Neuron (in vitro differentiated cells): ENCODE data around the gene ACAA2.
"Not testable (repeated sequence)": the region's sequence is repeated elsewhere in the genome, so short reads cannot be mapped to it uniquely, and the experiment has no call there.

Experiments used
- H2AFZ ChIP-seq: one replicate; pipeline ENCODE4 v1.6.1; 2013; ENCODE audit warnings: low read depth, mild to moderate bottlenecking, inconsistent platforms, low read length, moderate library complexity
- H3K27me3 ChIP-seq: one replicate; pipeline ENCODE4 v1.6.1; 2013; ENCODE audit warnings: low read length; ENCODE audit not compliant: insufficient read depth
- H3K36me3 ChIP-seq: one replicate; pipeline ENCODE4 v1.6.1; 2013; ENCODE audit warnings: low read length; ENCODE audit not compliant: insufficient read depth
- H3K4me1 ChIP-seq: one replicate; pipeline ENCODE4 v1.6.1; 2013; ENCODE audit warnings: low read length; ENCODE audit not compliant: insufficient read depth
- H3K4me3 ChIP-seq: 2 replicates; pipeline ENCODE4 v1.5.1; 2013; ENCODE audit warnings: mild to moderate bottlenecking, low read length, moderate library complexity
- H3K9me3 ChIP-seq: one replicate; pipeline ENCODE4 v1.6.1; 2013; ENCODE audit warnings: low read length

ACAA2 gene

DNA sequence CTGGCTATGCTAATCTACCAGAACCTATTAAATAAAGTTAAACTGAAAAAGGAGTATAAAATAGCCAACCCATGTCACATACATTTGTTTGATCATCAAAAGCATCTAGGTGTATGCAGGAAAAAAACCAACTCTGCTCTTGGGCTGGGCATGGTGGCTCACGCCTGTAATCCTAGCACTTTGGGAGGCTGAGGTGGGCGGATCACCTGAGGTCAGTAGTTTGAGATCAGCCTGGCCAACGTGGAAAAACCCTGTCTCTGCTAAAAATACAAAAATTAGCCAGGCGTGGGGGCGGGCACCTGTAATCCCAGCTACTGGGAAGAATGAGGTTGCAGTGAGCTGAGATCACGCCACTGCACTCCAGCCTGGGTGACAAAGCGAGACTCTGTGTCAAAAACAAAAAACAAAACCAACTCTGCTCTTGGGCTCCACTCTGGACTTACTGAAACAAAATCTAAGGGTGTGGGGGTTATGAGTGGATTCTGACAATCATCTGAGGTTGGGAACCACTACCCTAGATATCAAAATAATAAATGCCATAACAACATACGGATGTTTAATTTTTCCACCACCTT, 23.7 kb downstream of the ACAA2 start:
- H3K9me3 ChIP-seq, H3K4me1 ChIP-seq, H3K27me3 ChIP-seq, H2AFZ ChIP-seq, H3K4me3 ChIP-seq: not testable (repeated sequence)
- H3K36me3 ChIP-seq: peaks cover 80% of the 10 kb centered on the region

DNA sequence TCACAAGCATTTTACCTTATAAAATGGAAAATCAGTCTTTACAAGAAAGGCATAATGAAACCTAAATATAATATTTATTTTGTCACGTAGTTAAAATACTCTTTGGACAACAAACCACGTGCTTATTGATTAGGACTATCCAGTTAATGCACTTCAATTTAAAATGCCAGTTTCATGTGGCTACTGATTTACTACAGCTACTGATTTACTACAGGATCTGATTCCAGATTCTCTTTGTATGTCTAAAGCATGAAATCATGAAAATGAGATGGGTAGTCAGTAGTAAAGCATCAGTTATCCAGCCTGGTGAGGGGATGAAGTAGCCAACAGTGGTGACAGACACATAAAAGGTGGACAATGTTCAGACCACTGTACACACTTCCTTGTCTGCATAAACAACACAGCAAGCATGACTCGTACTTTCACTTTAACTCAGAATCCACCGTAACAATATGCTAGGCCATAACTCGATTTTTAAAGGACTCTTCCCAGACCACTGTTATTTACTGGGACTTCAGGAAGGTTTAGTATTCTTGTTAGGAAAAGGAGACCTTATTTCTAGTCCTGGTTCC, 24.9 kb downstream of the ACAA2 start:
- Histone ChIP-seq H3K9me3 (no peaks in the 10 kb centered on the region), H3K4me1 (no peaks in the 10 kb centered on the region), H3K36me3 (peaks cover 80% of the 10 kb centered on the region), H3K4me3 (no peak overlapping the region), H3K27me3 (no peaks in the 10 kb centered on the region), H2AFZ (no peak overlapping the region)

DNA sequence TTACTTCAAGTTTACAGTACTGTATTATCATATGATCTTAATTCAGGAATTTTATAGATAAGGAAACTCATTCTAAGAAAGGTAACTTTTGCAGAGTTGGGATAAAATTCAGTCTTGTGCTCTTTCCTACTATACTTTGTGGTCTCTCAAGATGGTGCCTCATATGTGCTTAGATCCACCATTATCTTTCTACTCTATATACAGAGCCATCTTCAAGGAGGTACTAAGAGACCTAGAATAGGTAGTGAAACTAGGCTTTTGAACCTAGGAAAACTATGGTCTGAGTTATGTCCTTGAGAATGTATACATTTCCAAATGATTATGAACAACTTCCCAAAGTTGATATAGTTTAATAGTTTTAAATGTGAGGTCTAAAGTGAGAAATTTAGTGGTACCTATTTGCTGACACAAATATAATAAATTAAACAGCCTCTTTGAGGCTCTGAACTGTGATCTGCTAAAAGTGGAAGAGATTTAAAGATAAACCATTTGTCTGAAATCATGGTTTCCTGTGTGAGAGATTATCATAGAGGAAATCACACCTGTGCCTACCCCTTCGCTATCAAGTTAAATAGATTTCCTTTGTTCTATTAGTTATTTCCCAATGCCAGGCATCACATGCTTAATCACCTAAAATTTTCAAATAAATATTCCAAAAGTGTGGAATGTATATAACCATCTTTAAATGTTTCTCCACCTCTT, 27.2 kb downstream of the ACAA2 start:
- H3K9me3 ChIP-seq: no peaks in the 10 kb centered on the region
- H2AFZ ChIP-seq: no peak overlapping the region
- H3K36me3 ChIP-seq: peaks cover 82% of the 10 kb centered on the region
- no peak overlapping the region for H3K4me3 ChIP-seq
- no peaks in the 10 kb centered on the region for H3K27me3 ChIP-seq
- H3K4me1 ChIP-seq: no peaks in the 10 kb centered on the region

DNA sequence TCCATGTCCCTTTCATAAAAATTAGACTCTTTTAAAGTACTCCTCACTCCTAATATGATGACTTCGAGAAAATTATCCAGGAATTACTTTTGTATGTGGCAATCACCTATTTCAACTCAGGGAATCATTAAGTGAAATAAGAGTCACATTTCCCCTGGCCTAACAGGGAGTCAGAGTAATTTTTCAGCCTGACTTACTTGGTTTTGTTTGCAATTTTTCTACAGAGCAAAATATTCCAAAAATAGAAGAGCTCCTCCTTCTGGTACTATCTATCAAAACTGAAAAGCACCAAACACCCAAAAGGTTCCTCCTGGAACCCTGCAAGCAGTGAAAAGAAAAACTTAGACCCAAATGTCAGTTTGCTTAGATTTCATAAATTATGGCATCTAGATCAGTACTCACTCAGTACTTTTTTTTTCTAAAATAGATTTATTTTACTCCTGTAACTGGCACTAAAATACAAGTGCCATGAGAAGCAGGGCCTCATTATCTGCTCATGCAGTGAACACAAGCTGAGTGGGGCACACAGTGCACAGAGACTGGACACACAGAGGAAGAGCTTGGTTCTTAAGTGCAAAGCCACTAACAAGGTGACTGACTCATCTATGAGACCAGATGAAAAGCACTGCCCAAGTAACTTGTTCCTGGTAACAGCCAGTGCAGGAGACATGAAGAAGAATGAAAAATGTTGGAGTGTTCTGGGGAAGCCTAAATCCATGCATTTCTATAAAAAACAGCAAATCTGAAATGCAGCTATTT, 28.7 kb downstream of the ACAA2 start:
- H3K4me1 ChIP-seq: no peaks in the 10 kb centered on the region
- H3K36me3 ChIP-seq: peaks cover 81% of the 10 kb centered on the region
- H2AFZ ChIP-seq: no peak overlapping the region
- no peaks in the 10 kb centered on the region for H3K27me3 ChIP-seq
- no peak overlapping the region for H3K4me3 ChIP-seq
- H3K9me3 ChIP-seq: peaks cover 4% of the 10 kb centered on the region

DNA sequence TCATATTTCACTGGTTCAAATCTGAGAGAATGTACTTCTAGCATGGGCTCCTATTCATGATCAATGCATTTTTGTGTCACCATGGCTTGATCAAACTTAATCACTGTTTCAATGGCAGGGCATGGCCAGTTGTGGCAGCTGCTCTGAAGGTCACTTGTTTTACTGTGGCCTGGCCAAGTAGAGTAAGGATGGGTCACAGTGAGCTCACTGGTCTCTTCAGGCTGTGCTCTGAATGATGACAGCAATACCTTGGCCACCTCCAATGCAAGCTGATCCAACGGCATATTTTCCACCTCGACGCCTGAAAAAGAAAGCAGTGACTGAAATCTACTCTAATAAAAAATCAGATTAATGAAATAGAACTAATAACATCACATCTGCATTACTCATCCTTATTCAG, 29.7 kb downstream of the ACAA2 start:
- not testable (repeated sequence) for H3K4me3 ChIP-seq, H3K9me3 ChIP-seq, H2AFZ ChIP-seq, H3K27me3 ChIP-seq, H3K4me1 ChIP-seq
- peaks cover 74% of the 10 kb centered on the region for H3K36me3 ChIP-seq

DNA sequence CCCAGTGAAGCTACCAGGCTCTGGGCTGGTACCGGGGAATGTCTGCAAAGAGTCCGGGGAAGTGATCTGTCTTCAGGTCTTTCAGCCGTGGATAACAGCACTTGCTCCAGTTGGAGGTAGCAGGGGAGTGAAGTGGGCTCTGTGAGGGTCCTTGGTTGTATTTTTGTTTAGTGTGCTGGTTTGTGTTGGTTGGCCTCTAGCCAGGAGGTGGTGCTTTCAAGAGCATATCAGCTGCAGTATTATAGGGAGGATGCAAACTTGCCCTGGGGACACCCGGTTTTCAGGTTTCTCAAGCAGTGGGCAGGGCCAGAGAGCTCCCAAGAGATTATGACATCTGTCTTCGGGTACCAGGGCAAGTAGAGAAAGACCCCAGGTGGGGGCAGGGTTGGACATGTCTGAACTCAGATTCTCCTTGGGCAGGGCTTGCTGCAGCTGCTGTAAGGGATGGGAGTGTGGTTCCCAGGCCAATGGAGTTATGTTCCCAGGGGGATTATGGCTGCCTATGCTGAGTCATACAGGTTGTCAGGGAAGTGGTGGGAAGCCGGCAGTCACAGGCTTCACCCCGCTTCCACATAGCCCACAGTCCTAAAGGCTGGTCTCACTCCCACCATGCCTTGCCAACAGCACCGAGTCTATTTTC, 34.4 kb downstream of the ACAA2 start:
- H3K4me1 ChIP-seq: no peaks in the 10 kb centered on the region
- peaks cover 39% of the 10 kb centered on the region for H3K36me3 ChIP-seq
- H3K9me3 ChIP-seq: peaks cover 9% of the 10 kb centered on the region
- no peak overlapping the region for H3K4me3 ChIP-seq
- no peak overlapping the region for H2AFZ ChIP-seq
- no peaks in the 10 kb centered on the region for H3K27me3 ChIP-seq

- peaks cover 11% of the 10 kb centered on the region for H3K4me1 ChIP-seq
- H3K36me3 ChIP-seq: no peaks in the 10 kb centered on the region
- H2AFZ ChIP-seq: no peak overlapping the region
- H3K9me3 ChIP-seq: no peaks in the 10 kb centered on the region
- H3K27me3 ChIP-seq: no peaks in the 10 kb centered on the region
- H3K4me3 ChIP-seq: no peak overlapping the region
These were observed 44.1 kb downstream of the ACAA2 start for GRCh38 chr18:49769047-49769728.

DNA sequence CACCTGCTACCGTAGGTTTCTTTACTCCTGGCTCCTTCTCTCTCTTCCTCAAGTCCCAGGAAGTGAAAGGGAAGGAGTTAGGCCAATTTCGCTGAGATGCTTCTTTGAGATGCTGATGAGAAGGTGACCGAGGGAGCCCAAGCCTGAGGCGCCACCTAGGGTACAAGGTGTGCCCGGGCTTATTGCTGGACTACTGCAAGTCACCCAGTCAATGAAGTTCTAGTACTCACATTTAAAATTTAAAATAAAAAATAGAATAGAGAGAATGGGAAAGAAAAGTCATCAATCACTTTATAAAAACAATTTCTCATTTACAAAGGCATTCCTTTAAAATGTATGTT, 45.3 kb downstream of the ACAA2 start:
- H2AFZ ChIP-seq: no peak overlapping the region
- H3K9me3 ChIP-seq: no peaks in the 10 kb centered on the region
- no peak overlapping the region for H3K4me3 ChIP-seq
- H3K36me3 ChIP-seq: no peaks in the 10 kb centered on the region
- peaks cover 11% of the 10 kb centered on the region for H3K4me1 ChIP-seq
- H3K27me3 ChIP-seq: no peaks in the 10 kb centered on the region

GRCh38 chr18:49767111-49768050, 46.0 kb downstream of the ACAA2 start:
- Histone ChIP-seq H3K4me1 (peaks cover 11% of the 10 kb centered on the region), H3K4me3 (no peak overlapping the region), H2AFZ (no peak overlapping the region), H3K27me3 (no peaks in the 10 kb centered on the region), H3K9me3 (no peaks in the 10 kb centered on the region), H3K36me3 (no peaks in the 10 kb centered on the region)

DNA sequence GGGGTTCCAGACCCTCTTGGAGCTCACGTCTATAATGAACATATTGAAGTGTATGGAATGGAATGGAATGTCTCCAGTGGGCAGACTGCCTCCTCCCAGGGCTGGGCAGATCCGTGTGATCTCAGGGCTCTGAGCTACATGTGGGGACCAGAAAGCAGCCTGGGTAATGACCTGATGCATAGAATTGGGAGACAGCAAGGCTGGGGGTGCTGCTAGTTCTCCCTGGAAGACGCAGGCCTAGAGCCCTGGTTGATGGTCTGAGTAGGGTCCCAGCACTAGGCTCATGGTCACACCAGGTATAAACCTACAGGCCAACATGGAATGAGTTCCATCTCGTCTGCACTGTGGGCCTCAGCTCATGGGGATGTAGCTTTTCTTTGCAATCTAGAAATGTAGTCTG, 46.7 kb downstream of the ACAA2 start:
- Histone ChIP-seq H3K9me3 (no peaks in the 10 kb centered on the region), H3K4me3 (no peak overlapping the region), H3K4me1 (peaks cover 11% of the 10 kb centered on the region), H2AFZ (no peak overlapping the region), H3K27me3 (no peaks in the 10 kb centered on the region), H3K36me3 (no peaks in the 10 kb centered on the region)

DNA sequence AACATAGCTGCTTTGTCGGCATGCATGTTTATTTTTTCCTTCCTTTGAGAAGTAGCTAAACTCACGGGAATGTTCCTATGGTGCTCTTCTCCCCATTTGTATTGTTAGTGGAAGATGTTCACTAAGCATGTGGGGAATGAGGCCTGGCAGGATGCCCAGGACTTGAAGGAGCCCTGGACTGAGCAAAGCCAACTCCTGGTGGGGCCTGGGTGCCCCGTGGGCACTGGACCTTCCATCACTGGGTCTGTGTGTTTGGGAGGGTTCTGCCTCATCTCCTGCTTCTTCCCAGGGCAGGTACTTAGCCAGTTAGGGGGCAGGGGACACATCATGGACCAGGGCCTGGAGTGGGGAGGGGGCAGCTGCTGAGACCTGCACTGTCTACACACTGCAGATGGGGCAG, 49.3 kb downstream of the ACAA2 start:
- Histone ChIP-seq H3K4me1 (peaks cover 11% of the 10 kb centered on the region), H3K36me3 (no peaks in the 10 kb centered on the region), H3K27me3 (no peaks in the 10 kb centered on the region), H3K4me3 (no peak overlapping the region), H3K9me3 (no peaks in the 10 kb centered on the region), H2AFZ (no peak overlapping the region)

DNA sequence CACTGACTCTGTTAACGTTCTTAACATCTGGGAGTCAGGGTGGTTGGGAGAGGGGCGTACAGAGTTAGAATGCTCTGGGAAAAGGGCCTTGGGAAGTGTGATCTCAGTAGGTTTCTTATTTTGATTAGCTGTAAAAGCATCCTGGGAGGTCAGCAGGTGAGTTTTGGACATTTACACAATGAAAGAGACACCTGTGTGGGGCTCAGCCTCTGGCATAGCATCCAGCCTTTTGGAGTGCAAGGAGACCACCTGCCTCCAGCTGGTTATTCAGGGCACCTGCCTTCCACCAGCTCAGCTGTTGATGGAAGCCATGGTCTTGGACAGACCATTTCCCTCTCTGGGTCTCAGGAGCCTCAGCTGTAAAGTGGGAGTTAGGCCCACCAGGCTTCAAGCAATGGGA, 49.7 kb downstream of the ACAA2 start:
- no peak overlapping the region for H2AFZ ChIP-seq
- H3K9me3 ChIP-seq: no peaks in the 10 kb centered on the region
- no peaks in the 10 kb centered on the region for H3K27me3 ChIP-seq
- peaks cover 11% of the 10 kb centered on the region for H3K4me1 ChIP-seq
- H3K4me3 ChIP-seq: no peak overlapping the region
- H3K36me3 ChIP-seq: no peaks in the 10 kb centered on the region
